ENCODE data around the gene RPA4. TPM values are rescaled to one million over a fixed set of nuclear protein-coding genes. Genes with fewer than 3 reads are reported as not detected.

The RPA4 gene
- polyA plus RNA-seq, 3 donors = not detected

Other genes starting within 250 kb of the RPA4 start
- 1 to 10 TPM; 6.9 to 7.0 (median 6.9) TPM for gene DIAPH2, start 199.1 kb upstream of the RPA4 start, polyA plus RNA-seq (ENCODE audit: insufficient read length in 3 of 3)